Mesendoderm (in vitro differentiated cells): ENCODE results near the gene FRMPD4.

Experiments
- DNase-seq: peaks from one replicate; pipeline ENCODE4 v3.0.0; 2013
- H2AK5ac ChIP-seq: 2 replicates; pipeline ENCODE4 v1.6.1; 2013; ENCODE audit warnings: low read length, inconsistent platforms
- H2BK120ac ChIP-seq: 2 replicates; pipeline ENCODE4 v1.6.1; 2013; ENCODE audit warnings: low read depth, mild to moderate bottlenecking, low read length, moderate library complexity, mixed read lengths
- H2BK15ac ChIP-seq: replicated peaks from 2 replicates; pipeline ENCODE4 v1.6.1; 2013; ENCODE audit warnings: low read depth, mild to moderate bottlenecking, moderate library complexity
- H2BK5ac ChIP-seq: 2 replicates; pipeline ENCODE4 v1.6.1; 2013; ENCODE audit warnings: low read length, inconsistent platforms
- H3K18ac ChIP-seq: 2 replicates; pipeline ENCODE4 v1.6.1; 2013; ENCODE audit warnings: mild to moderate bottlenecking, low read length, mixed read lengths
- H3K23ac ChIP-seq: one replicate; pipeline ENCODE4 v1.6.1; 2013; ENCODE audit warnings: low read length
- H3K27ac ChIP-seq: 2 replicates; pipeline ENCODE4 v1.5.1; 2013; ENCODE audit warnings: low read depth, mild to moderate bottlenecking, inconsistent platforms, low read length, moderate library complexity
- H3K27me3 ChIP-seq: 2 replicates; pipeline ENCODE4 v1.6.1; 2013; ENCODE audit warnings: low read length, control low read depth, mild to moderate bottlenecking, inconsistent platforms; ENCODE audit not compliant: insufficient read depth, poor library complexity
- H3K36me3 ChIP-seq: 2 replicates; pipeline ENCODE4 v1.6.1; 2013; ENCODE audit warnings: low read length, inconsistent platforms; ENCODE audit not compliant: control insufficient read depth, insufficient read depth
- H3K4ac ChIP-seq: one replicate; pipeline ENCODE4 v1.6.1; 2013; ENCODE audit warnings: low read depth, mild to moderate bottlenecking, low read length, moderate library complexity
- H3K4me1 ChIP-seq: 2 replicates; pipeline ENCODE4 v1.6.1; 2013; ENCODE audit warnings: low read depth, low read length, inconsistent platforms; ENCODE audit not compliant: control insufficient read depth
- H3K4me2 ChIP-seq: 2 replicates; pipeline ENCODE4 v1.6.1; 2013; ENCODE audit warnings: low read length
- H3K4me3 ChIP-seq: 2 replicates; pipeline ENCODE4 v1.5.1; 2013; ENCODE audit warnings: mild to moderate bottlenecking, low read length
- H3K56ac ChIP-seq: one replicate; pipeline ENCODE4 v1.6.1; 2013; ENCODE audit warnings: low read length
- H3K79me1 ChIP-seq: 2 replicates; pipeline ENCODE4 v1.6.1; 2013; ENCODE audit warnings: low read length, inconsistent platforms
- H3K79me2 ChIP-seq: 2 replicates; pipeline ENCODE4 v1.6.1; 2013; ENCODE audit warnings: mild to moderate bottlenecking, low read length; ENCODE audit not compliant: control insufficient read depth, insufficient read depth
- H3K9ac ChIP-seq: 2 replicates; pipeline ENCODE4 v1.6.1; 2013; ENCODE audit warnings: low read length, inconsistent platforms
- H4K5ac ChIP-seq: one replicate; pipeline ENCODE4 v1.6.1; 2013; ENCODE audit warnings: low read length
- H4K8ac ChIP-seq: one replicate; pipeline ENCODE4 v1.6.1; 2013; ENCODE audit warnings: low read depth, mild to moderate bottlenecking, control low read depth, low read length, moderate library complexity
- WGBS: extraction: QIAGEN DNeasy Blood & Tissue Kit; methylation state at CpG from one replicate; pipeline ENCODE4 v1.1.7; 2013; ENCODE audit warnings: low lambda C conversion rate, missing lambda C conversion rate; ENCODE audit not compliant: insufficient coverage; ENCODE audit errors: extremely low coverage; 5-methylcytosine and 5-hydroxymethylcytosine counted together

FRMPD4 gene

DNA sequence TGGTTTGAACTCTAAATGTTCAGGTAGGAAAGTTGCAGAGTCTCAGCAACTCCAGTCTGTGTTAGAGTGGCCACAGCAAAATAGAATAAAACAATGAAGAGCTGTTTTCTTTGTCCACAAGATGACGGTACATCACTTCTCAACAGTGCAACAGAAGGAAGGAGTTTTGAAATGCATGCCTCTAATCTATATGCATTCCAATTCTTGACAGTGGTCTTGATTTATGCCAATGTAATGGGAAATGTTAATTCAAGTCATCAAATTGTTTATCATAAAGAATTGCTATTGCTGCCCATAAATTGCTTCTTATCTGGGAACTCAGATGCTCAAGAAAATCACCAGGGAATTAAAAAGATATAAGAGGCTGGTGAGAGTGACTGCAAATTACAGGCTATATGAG lies 457.4 kb downstream of the FRMPD4 start:
- no peak overlapping the region for H3K4me3 ChIP-seq
- H2BK15ac ChIP-seq: no peak overlapping the region
- no CpG with 5 or more reads among the region's 1 CpG for WGBS
- no peak for DNase-seq
- no peak overlapping the region for H2AK5ac ChIP-seq
- no peak overlapping the region for H2BK120ac ChIP-seq
- no peaks in the 10 kb centered on the region for H3K27me3 ChIP-seq
- no peak overlapping the region for H3K9ac ChIP-seq
- H2BK5ac ChIP-seq: no peak overlapping the region
- H3K79me2 ChIP-seq: no peaks in the 10 kb centered on the region
- H4K8ac ChIP-seq: no peak overlapping the region
- no peak overlapping the region for H3K4me2 ChIP-seq
- H3K79me1 ChIP-seq: no peaks in the 10 kb centered on the region
- H4K5ac ChIP-seq: no peak overlapping the region
- H3K27ac ChIP-seq: no peak overlapping the region
- H3K36me3 ChIP-seq: no peaks in the 10 kb centered on the region
- no peak overlapping the region for H3K23ac ChIP-seq
- H3K18ac ChIP-seq: no peak overlapping the region
- H3K56ac ChIP-seq: no peak overlapping the region
- H3K4me1 ChIP-seq: no peaks in the 10 kb centered on the region
- no peak overlapping the region for H3K4ac ChIP-seq

DNA sequence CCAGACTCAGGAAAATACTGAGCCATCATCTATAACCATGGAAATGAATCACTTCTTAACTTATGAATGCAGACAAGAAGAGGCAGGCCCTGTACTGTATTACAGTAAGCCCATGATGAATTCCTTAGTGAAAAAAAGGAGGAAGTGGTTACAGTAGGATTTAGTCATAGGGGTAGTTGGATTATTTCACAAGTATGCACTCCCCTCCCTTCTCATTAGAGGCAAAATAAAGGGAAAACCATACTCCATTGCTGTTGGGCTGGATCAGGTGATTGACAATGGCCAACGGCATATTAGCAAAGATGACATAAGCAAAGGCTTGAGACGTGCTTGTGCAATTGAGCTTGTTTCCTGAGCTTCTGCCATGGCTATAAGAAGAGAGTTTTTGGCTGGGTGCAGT lies 471.8 kb downstream of the FRMPD4 start:
- no CpG with 5 or more reads among the region's 2 CpGs for whole genome bisulfite sequencing
- Histone ChIP-seq H3K4me1 (no peaks in the 10 kb centered on the region), H4K5ac (no peak overlapping the region)

DNA sequence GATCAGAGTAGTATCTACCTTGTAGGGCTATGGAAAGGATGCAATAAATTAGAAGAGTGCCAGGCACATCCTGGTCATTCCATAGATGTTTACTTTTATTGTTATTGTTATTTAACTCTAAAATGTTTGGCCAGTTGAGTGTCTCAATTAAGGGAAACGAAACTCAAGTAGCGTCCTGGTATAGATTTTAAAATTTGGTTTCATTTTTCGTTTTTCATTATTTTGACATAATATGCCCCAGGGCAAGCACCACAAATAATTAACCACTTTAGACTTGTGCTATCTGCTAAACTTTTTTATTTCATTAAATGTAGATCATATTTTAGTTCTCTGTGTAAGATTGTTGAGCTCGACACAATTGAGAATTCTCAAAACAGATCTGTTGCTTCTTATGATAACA lies 473.2 kb downstream of the FRMPD4 start:
- Histone ChIP-seq H4K8ac (no peak overlapping the region), H3K27ac (no peak overlapping the region), H3K4ac (no peak overlapping the region), H2BK15ac (no peak overlapping the region), H3K4me2 (no peak overlapping the region), H3K27me3 (no peaks in the 10 kb centered on the region), H2BK120ac (no peak overlapping the region), H3K23ac (no peak overlapping the region), H3K4me1 (no peaks in the 10 kb centered on the region), H2BK5ac (no peak overlapping the region), H2AK5ac (no peak overlapping the region), H3K79me1 (no peaks in the 10 kb centered on the region), H4K5ac (no peak overlapping the region), H3K79me2 (no peaks in the 10 kb centered on the region), H3K4me3 (no peak overlapping the region), H3K56ac (no peak overlapping the region), H3K18ac (no peak overlapping the region), H3K36me3 (no peaks in the 10 kb centered on the region), H3K9ac (no peak overlapping the region)
- no CpG with 5 or more reads among the region's 4 CpGs for WGBS
- DNase-seq: no peak

More for the DNA sequence above, 471.8 kb downstream of the FRMPD4 start:
- Histone ChIP-seq H3K27ac (no peak overlapping the region), H2BK5ac (no peak overlapping the region), H2AK5ac (no peak overlapping the region), H3K36me3 (no peaks in the 10 kb centered on the region), H3K79me2 (no peaks in the 10 kb centered on the region), H4K8ac (no peak overlapping the region), H3K4me2 (no peak overlapping the region), H3K23ac (no peak overlapping the region), H2BK15ac (no peak overlapping the region), H3K9ac (no peak overlapping the region), H3K56ac (no peak overlapping the region), H2BK120ac (no peak overlapping the region), H3K18ac (no peak overlapping the region), H3K79me1 (no peaks in the 10 kb centered on the region), H3K27me3 (no peaks in the 10 kb centered on the region), H3K4me3 (no peak overlapping the region), H3K4ac (no peak overlapping the region)
- DNase-seq: no peak

DNA sequence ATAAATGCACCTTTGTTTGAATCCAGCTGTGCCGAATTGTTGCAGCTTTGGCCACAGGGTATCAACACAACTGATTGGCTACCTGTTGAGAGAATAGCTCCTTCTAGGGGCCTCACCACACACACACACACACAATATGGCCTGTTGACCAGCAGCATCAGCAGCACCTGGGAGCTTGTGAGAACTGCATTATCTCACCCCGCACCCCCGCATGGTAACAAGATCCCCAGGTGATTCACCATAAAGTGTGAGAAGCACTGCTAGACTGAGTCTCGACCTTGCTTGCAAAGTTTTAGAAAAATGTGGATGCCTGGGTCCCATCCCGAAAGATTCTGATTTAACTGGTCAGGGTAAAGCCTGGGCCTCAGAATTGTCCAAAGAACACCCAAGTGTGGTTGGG lies 476.0 kb downstream of the FRMPD4 start:
- no peaks in the 10 kb centered on the region for H3K79me1 ChIP-seq
- H3K9ac ChIP-seq: no peak overlapping the region
- H3K18ac ChIP-seq: no peak overlapping the region
- no peak overlapping the region for H4K5ac ChIP-seq
- H2AK5ac ChIP-seq: no peak overlapping the region
- no peaks in the 10 kb centered on the region for H3K79me2 ChIP-seq
- no peak overlapping the region for H4K8ac ChIP-seq
- H3K56ac ChIP-seq: no peak overlapping the region
- no peak overlapping the region for H3K23ac ChIP-seq
- no peaks in the 10 kb centered on the region for H3K4me1 ChIP-seq
- no peak overlapping the region for H2BK15ac ChIP-seq
- WGBS: no CpG with 5 or more reads among the region's 5 CpGs
- H3K36me3 ChIP-seq: no peaks in the 10 kb centered on the region
- H2BK5ac ChIP-seq: no peak overlapping the region
- no peak for DNase-seq
- H3K4me2 ChIP-seq: no peak overlapping the region
- H3K4ac ChIP-seq: no peak overlapping the region
- no peak overlapping the region for H2BK120ac ChIP-seq
- no peak overlapping the region for H3K27ac ChIP-seq
- no peaks in the 10 kb centered on the region for H3K27me3 ChIP-seq
- no peak overlapping the region for H3K4me3 ChIP-seq

DNA sequence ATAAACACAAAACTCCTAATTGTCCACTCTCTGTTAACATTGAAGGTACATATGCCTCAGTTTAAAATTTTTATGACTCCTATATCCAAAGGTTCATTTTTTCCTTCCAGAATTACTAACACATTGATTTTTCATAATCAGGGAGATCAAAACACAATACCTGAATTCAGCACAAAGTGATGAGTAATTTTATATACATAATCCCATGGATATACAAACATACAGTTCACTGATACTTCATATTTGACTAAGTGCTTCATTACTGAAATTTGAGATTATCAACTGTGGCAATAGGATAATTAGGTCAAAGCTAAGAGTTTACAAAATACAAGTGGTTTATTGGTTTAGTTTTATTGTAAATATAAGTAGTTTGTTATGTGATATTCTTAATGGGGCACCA lies 476.8 kb downstream of the FRMPD4 start:
- no peak overlapping the region for H2AK5ac ChIP-seq
- no peak overlapping the region for H3K56ac ChIP-seq
- H3K27ac ChIP-seq: no peak overlapping the region
- no peaks in the 10 kb centered on the region for H3K36me3 ChIP-seq
- no peak overlapping the region for H3K18ac ChIP-seq
- H2BK120ac ChIP-seq: no peak overlapping the region
- H3K4me2 ChIP-seq: no peak overlapping the region
- no peak overlapping the region for H4K8ac ChIP-seq
- H3K9ac ChIP-seq: no peak overlapping the region
- H2BK5ac ChIP-seq: no peak overlapping the region
- no peaks in the 10 kb centered on the region for H3K27me3 ChIP-seq
- no peak overlapping the region for H3K23ac ChIP-seq
- no peak overlapping the region for H3K4me3 ChIP-seq
- H2BK15ac ChIP-seq: no peak overlapping the region
- H3K4ac ChIP-seq: no peak overlapping the region
- H3K4me1 ChIP-seq: no peaks in the 10 kb centered on the region
- H3K79me1 ChIP-seq: no peaks in the 10 kb centered on the region
- no peak overlapping the region for H4K5ac ChIP-seq
- H3K79me2 ChIP-seq: no peaks in the 10 kb centered on the region
- no peak for DNase-seq

DNA sequence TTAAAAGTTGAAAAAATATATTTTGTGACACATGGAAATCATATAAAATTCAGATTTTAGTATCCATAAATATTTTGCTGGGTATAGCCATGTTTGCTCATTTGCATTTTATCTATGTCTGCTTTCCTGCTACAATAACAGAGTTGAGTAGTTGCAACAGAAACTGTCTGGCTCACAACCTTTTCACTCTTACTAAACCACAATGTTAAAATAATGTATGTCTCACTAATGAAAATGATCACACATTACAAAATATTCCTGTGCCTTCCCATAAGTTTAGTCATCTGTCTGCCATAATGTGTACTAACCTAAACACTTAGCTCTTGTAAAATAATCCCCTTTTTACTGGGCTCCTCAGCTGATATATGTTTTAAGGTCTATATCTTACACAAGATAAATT lies 479.0 kb downstream of the FRMPD4 start:
- no peak for DNase-seq
- H2AK5ac ChIP-seq: no peak overlapping the region
- H3K23ac ChIP-seq: no peak overlapping the region
- no peak overlapping the region for H3K56ac ChIP-seq
- H3K79me1 ChIP-seq: no peaks in the 10 kb centered on the region
- no peak overlapping the region for H3K9ac ChIP-seq
- H2BK15ac ChIP-seq: no peak overlapping the region
- no peak overlapping the region for H4K5ac ChIP-seq
- no peak overlapping the region for H3K4ac ChIP-seq
- no peak overlapping the region for H3K27ac ChIP-seq
- no peak overlapping the region for H2BK120ac ChIP-seq
- no peak overlapping the region for H3K18ac ChIP-seq
- no peak overlapping the region for H2BK5ac ChIP-seq
- H4K8ac ChIP-seq: no peak overlapping the region
- no peaks in the 10 kb centered on the region for H3K27me3 ChIP-seq
- H3K4me2 ChIP-seq: no peak overlapping the region
- no peak overlapping the region for H3K4me3 ChIP-seq
- no peaks in the 10 kb centered on the region for H3K4me1 ChIP-seq
- H3K79me2 ChIP-seq: no peaks in the 10 kb centered on the region
- no peaks in the 10 kb centered on the region for H3K36me3 ChIP-seq
